ENCODE data around the gene PDZD2. TPM values are rescaled to one million over a fixed set of nuclear protein-coding genes. Genes with fewer than 3 reads are reported as not detected.

PDZD2 gene
- total and polyA plus RNA-seq, 2 experiments from 2014 or later = 8.3 to 16.9 TPM

DNA sequence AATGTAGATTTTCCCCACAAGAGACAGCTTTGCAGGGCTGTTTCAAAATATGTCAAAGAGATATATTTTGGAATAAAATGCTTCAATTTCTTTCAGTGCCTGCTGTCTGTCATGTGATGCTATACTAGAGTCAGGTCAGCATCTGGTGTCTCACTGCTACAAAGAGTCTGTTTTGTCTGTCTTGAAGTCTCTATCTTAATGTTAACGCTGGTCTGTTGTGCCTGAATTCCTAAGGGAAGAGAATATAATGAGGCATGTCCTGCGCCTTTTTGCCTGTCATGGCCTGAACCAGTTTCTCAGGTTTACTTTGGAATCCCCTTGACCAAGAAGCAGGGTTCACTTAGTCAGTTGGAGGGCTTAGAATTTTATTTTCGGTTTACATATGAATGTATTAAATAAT lies 176.4 kb downstream of the PDZD2 start:
- peak; percentile 83 for ATAC-seq
- Histone ChIP-seq H4K20me1 (replicated peaks; ENCODE audit: insufficient read depth) (no peaks in the 10 kb centered on the region), H3F3A (replicated peaks; ENCODE audit: low read depth) (no peaks in the 10 kb centered on the region), H2AFZ (no peak overlapping the region), H3K9me2 (ENCODE audit: insufficient read depth) (no peaks in the 10 kb centered on the region), H3K27ac (ENCODE audit: low read depth) (0 out of 2 replicates have a peak overlapping the region, but pooled peaks have one; percentile 5), H3K4me3 (no peak overlapping the region), H3K4me2 (no peak overlapping the region), H3K27me3 (ENCODE audit: insufficient read depth) (no peaks in the 10 kb centered on the region), H3K79me2 (replicated peaks; ENCODE audit: insufficient read depth) (no peaks in the 10 kb centered on the region), H3K36me3 (ENCODE audit: insufficient read depth) (no peaks in the 10 kb centered on the region), H3K4me1 (ENCODE audit: insufficient read depth) (no peaks in the 10 kb centered on the region)
- H3K4me1 Mint-ChIP-seq = peaks cover 4% of the 10 kb centered on the region
- peaks cover 1% of the 10 kb centered on the region for H3K27me3 Mint-ChIP-seq (ENCODE audit: insufficient read depth, low read depth, poor library complexity)
- no peaks in the 10 kb centered on the region for H3K36me3 Mint-ChIP-seq (ENCODE audit: low read depth)
- DNase-seq (ENCODE audit: low spot score) = peak; percentile 67
- no peak overlapping the region for H3K4me3 Mint-ChIP-seq
- H3K9me3 Mint-ChIP-seq = no peaks in the 10 kb centered on the region
- peak overlapping the region; percentile 80 for H3K27ac Mint-ChIP-seq
- no peak for TF ChIP-seq ZNF331 (CRISPR knock-in tag; IDR thresholded peaks at IDR 0.05; ENCODE audit: low read depth)
- TF ChIP-seq, protein P1, sequence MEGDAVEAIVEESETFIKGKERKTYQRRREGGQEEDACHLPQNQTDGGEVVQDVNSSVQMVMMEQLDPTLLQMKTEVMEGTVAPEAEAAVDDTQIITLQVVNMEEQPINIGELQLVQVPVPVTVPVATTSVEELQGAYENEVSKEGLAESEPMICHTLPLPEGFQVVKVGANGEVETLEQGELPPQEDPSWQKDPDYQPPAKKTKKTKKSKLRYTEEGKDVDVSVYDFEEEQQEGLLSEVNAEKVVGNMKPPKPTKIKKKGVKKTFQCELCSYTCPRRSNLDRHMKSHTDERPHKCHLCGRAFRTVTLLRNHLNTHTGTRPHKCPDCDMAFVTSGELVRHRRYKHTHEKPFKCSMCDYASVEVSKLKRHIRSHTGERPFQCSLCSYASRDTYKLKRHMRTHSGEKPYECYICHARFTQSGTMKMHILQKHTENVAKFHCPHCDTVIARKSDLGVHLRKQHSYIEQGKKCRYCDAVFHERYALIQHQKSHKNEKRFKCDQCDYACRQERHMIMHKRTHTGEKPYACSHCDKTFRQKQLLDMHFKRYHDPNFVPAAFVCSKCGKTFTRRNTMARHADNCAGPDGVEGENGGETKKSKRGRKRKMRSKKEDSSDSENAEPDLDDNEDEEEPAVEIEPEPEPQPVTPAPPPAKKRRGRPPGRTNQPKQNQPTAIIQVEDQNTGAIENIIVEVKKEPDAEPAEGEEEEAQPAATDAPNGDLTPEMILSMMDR (conservative IDR thresholded peaks at IDR 0.05; ENCODE audit: low read depth in 2 of 2) = no peak
- no peak for TF ChIP-seq POLR2AphosphoS5 (IDR thresholded peaks at IDR 0.05; ENCODE audit: low read depth)
- TF ChIP-seq JUNB (IDR thresholded peaks at IDR 0.05; ENCODE audit: unreplicated experiment) = no peak
- no peak for TF ChIP-seq EZH2 (IDR thresholded peaks at IDR 0.05; ENCODE audit: low read depth, unreplicated experiment)
- TF ChIP-seq, protein P2, sequence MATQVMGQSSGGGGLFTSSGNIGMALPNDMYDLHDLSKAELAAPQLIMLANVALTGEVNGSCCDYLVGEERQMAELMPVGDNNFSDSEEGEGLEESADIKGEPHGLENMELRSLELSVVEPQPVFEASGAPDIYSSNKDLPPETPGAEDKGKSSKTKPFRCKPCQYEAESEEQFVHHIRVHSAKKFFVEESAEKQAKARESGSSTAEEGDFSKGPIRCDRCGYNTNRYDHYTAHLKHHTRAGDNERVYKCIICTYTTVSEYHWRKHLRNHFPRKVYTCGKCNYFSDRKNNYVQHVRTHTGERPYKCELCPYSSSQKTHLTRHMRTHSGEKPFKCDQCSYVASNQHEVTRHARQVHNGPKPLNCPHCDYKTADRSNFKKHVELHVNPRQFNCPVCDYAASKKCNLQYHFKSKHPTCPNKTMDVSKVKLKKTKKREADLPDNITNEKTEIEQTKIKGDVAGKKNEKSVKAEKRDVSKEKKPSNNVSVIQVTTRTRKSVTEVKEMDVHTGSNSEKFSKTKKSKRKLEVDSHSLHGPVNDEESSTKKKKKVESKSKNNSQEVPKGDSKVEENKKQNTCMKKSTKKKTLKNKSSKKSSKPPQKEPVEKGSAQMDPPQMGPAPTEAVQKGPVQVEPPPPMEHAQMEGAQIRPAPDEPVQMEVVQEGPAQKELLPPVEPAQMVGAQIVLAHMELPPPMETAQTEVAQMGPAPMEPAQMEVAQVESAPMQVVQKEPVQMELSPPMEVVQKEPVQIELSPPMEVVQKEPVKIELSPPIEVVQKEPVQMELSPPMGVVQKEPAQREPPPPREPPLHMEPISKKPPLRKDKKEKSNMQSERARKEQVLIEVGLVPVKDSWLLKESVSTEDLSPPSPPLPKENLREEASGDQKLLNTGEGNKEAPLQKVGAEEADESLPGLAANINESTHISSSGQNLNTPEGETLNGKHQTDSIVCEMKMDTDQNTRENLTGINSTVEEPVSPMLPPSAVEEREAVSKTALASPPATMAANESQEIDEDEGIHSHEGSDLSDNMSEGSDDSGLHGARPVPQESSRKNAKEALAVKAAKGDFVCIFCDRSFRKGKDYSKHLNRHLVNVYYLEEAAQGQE (IDR thresholded peaks at IDR 0.05; ENCODE audit: unreplicated experiment) = no peak
- no peak for TF ChIP-seq EZH2phosphoT487 (IDR thresholded peaks at IDR 0.05; ENCODE audit: unreplicated experiment)
- TF ChIP-seq STAT1 (IDR thresholded peaks at IDR 0.05; ENCODE audit: unreplicated experiment) = no peak
- no peak for TF ChIP-seq CREB1 (CRISPR knock-in tag; IDR thresholded peaks at IDR 0.05; ENCODE audit: low read depth)
- TF ChIP-seq ETS1 (IDR thresholded peaks at IDR 0.05) = no peak
- no peak for TF ChIP-seq NANOG (IDR thresholded peaks at IDR 0.05; ENCODE audit: borderline replicate concordance)

All from GM23338 (cell line).